AG10803 (cell line): ENCODE data around the gene SAT2.
A peak's percentile ranks its signal among the peaks of the same experiment; 100 is the strongest.
"Not testable (repeated sequence)": the region's sequence is repeated elsewhere in the genome, so short reads cannot be mapped to it uniquely, and the experiment has no call there.

Source experiments
- DNase-seq: peaks from one replicate; pipeline ENCODE4 v3.0.0; 2010; ENCODE audit warnings: low read depth
- H3K4me3 ChIP-seq: 2 replicates; pipeline ENCODE4 v1.5.1; 2011; ENCODE audit warnings: mild to moderate bottlenecking, low read length, control low read depth
- CTCF ChIP-seq: conservative IDR thresholded peaks from 2 replicates; pipeline ENCODE4 v1.5.1; 2011; ENCODE audit warnings: mild to moderate bottlenecking, low read length, control low read depth, inconsistent platforms

Gene SAT2

GRCh38 chr17:7650509-7651096 lies 23.0 kb upstream of the SAT2 start, which contains the start of gene ATP1B2:
ATP1B2 (plus strand) TSS chr17:7650926; CDS start chr17:7651519, 593 bp downstream.
- no peak for DNase-seq
- TF ChIP-seq CTCF, result no peak
- H3K4me3 ChIP-seq, result peak within 1 kb of the TSS; percentile 33

GRCh38 chr17:7647018-7647417 lies 19.4 kb upstream of the SAT2 start:
- H3K4me3 ChIP-seq, result no peak overlapping the region
- no peak for TF ChIP-seq CTCF
- DNase-seq, result no peak

GRCh38 chr17:7646457-7646856 lies 18.8 kb upstream of the SAT2 start:
- no peak for TF ChIP-seq CTCF
- no peak for DNase-seq
- no peak overlapping the region for H3K4me3 ChIP-seq

GRCh38 chr17:7644775-7645174 lies 17.2 kb upstream of the SAT2 start:
- H3K4me3 ChIP-seq, result no peak overlapping the region
- no peak for TF ChIP-seq CTCF
- DNase-seq, result no peak

GRCh38 chr17:7641635-7642034 lies 14.0 kb upstream of the SAT2 start:
- not testable (repeated sequence) for DNase-seq

GRCh38 chr17:7640783-7641182 lies 13.2 kb upstream of the SAT2 start:
- H3K4me3 ChIP-seq, result no peak overlapping the region
- no peak for DNase-seq
- no peak for TF ChIP-seq CTCF

More at GRCh38 chr17:7641635-7642034, 14.0 kb upstream of the SAT2 start:
- H3K4me3 ChIP-seq, result not testable (repeated sequence)

GRCh38 chr17:7636163-7636562 lies 8.5 kb upstream of the SAT2 start:
- H3K4me3 ChIP-seq, result no peak overlapping the region
- no peak for TF ChIP-seq CTCF
- no peak for DNase-seq

GRCh38 chr17:7634384-7634783 lies 6.8 kb upstream of the SAT2 start:
- peak; percentile 54 for TF ChIP-seq CTCF
- no peak overlapping the region for H3K4me3 ChIP-seq
- DNase-seq, result no peak
